PFSK-1 (cell line): ENCODE measurements around the gene POU2F2.

Experiments
- FOXP2 ChIP-seq: optimal IDR thresholded peaks from 2 replicates; pipeline ENCODE3; 2011; ENCODE audit warnings: borderline replicate concordance, control low read depth, inconsistent platforms; ENCODE audit not compliant: insufficient read depth; ENCODE audit errors: extremely low read length, extremely low read depth
- POLR2AphosphoS5 ChIP-seq: IDR thresholded peaks from 2 replicates; pipeline ENCODE4 v1.6.1; 2012; ENCODE audit warnings: low read depth, mild to moderate bottlenecking, control low read depth, low read length, moderate library complexity
- SIN3A ChIP-seq: IDR thresholded peaks from 2 replicates; pipeline ENCODE4 v1.6.1; 2012; ENCODE audit warnings: mild to moderate bottlenecking, low read length, moderate library complexity, borderline replicate concordance; ENCODE audit not compliant: insufficient read depth
- TAF1 ChIP-seq: IDR thresholded peaks from 2 replicates; pipeline ENCODE4 v1.6.1; 2012; ENCODE audit warnings: low read length, control low read depth, borderline replicate concordance; ENCODE audit not compliant: insufficient read depth
- TF ChIP-seq, protein P1 (sequence below), 2 experiments: IDR thresholded peaks; 2 replicates each; pipeline versions ENCODE4 v1.6.1 to v1.8.0; 2011 to 2012; ENCODE audit warnings: low read depth in 2 of 2, low read length in 2 of 2, control low read depth in 1 of 2, inconsistent platforms in 1 of 2, mild to moderate bottlenecking in 1 of 2, moderate library complexity in 1 of 2; ENCODE audit not compliant: insufficient read depth in 1 of 2

DNA sequence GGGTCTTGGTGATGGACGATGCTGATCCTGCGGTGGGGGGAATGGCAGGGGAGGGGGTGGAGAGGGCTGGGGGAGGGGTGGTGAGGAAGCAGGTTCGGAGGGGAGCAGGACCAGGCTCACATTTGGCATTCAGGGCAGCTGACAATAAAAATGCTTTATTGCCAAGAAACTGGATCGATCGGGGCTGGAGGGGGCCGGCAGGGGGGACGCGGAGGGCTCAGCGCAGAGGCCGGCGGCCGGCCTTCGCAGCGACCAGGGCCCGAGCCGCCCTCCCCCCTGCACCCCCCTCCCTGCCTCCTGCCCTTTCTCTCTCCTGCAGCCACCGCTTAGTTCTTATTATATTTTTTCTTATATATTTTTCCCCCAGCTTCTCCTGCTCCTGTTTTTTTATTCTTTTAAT lies 18.1 kb upstream of the POU2F2 start:
- TF ChIP-seq POLR2AphosphoS5: no peak
- no peak for TF ChIP-seq SIN3A
- TF ChIP-seq, protein P1, sequence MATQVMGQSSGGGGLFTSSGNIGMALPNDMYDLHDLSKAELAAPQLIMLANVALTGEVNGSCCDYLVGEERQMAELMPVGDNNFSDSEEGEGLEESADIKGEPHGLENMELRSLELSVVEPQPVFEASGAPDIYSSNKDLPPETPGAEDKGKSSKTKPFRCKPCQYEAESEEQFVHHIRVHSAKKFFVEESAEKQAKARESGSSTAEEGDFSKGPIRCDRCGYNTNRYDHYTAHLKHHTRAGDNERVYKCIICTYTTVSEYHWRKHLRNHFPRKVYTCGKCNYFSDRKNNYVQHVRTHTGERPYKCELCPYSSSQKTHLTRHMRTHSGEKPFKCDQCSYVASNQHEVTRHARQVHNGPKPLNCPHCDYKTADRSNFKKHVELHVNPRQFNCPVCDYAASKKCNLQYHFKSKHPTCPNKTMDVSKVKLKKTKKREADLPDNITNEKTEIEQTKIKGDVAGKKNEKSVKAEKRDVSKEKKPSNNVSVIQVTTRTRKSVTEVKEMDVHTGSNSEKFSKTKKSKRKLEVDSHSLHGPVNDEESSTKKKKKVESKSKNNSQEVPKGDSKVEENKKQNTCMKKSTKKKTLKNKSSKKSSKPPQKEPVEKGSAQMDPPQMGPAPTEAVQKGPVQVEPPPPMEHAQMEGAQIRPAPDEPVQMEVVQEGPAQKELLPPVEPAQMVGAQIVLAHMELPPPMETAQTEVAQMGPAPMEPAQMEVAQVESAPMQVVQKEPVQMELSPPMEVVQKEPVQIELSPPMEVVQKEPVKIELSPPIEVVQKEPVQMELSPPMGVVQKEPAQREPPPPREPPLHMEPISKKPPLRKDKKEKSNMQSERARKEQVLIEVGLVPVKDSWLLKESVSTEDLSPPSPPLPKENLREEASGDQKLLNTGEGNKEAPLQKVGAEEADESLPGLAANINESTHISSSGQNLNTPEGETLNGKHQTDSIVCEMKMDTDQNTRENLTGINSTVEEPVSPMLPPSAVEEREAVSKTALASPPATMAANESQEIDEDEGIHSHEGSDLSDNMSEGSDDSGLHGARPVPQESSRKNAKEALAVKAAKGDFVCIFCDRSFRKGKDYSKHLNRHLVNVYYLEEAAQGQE (IDR thresholded peaks at IDR 0.05; ENCODE audit: insufficient read depth in 1 of 2, low read depth in 2 of 2, low read length in 2 of 2): no peak
- TF ChIP-seq TAF1: no peak
- TF ChIP-seq FOXP2: no peak
